Adrenal gland (tissue), 12 donors: ENCODE results near the gene WNT4. TPM values are rescaled to one million over a fixed set of nuclear protein-coding genes. Genes with fewer than 3 reads are reported as not detected.

Source experiments
- DNase-seq, 7 donors: peaks; one replicate each; pipeline ENCODE4 v3.0.0-alpha.2; 2019 to 2020
- H3K27ac ChIP-seq, 5 donors: fragments of 200-600 bp; sonication (generic) in 4 of 5; 1 replicate in 3 of 5; 2 replicates in 2 of 5; pipeline versions ENCODE4 v1.5.1 to v1.8.0; 2016 to 2020; ENCODE audit warnings: mild to moderate bottlenecking in 1 of 5
- H3K27me3 ChIP-seq: fragments of 200-600 bp; 2 replicates; pipeline ENCODE4 v1.8.0; 2021
- H3K36me3 ChIP-seq, 2 donors: fragments of 200-600 bp; replicated peaks in 1 of 2; 1 replicate in 1 of 2; 2 replicates in 1 of 2; pipeline versions ENCODE4 v1.5.1 to v1.8.0; 2018 to 2022
- H3K4me1 ChIP-seq, 2 donors: fragments of 200-600 bp; replicated peaks in 1 of 2; 1 replicate in 1 of 2; 2 replicates in 1 of 2; pipeline versions ENCODE4 v1.5.1 to v1.8.0; 2018 to 2021
- H3K4me3 ChIP-seq, 4 donors: fragments of 200-600 bp; sonication (generic) in 3 of 4; one replicate each; pipeline ENCODE4 v1.5.1; 2016 to 2018
- H3K9me3 ChIP-seq, 3 donors: fragments of 200-600 bp; sonication (generic) in 1 of 3; replicated peaks in 1 of 3; 1 replicate in 2 of 3; 2 replicates in 1 of 3; pipeline versions ENCODE4 v1.5.1 to v1.8.0; 2016 to 2021
- CTCF ChIP-seq, 6 experiments: fragments of 450-650 bp in 4 of 6; fragments of 200-600 bp in 2 of 6; sonication (generic) in 1 of 6; IDR thresholded peaks; 1 replicate in 5 of 6; 2 replicates in 1 of 6; pipeline versions ENCODE4 v1.5.1 to v1.8.0; 2016 to 2021; ENCODE audit warnings: antibody characterized with exemption in 6 of 6, mild to moderate bottlenecking in 2 of 6, moderate library complexity in 1 of 6
- POLR2A ChIP-seq, 2 donors: fragments of 450-650 bp; IDR thresholded peaks; one replicate each; pipeline ENCODE4 v1.6.1; 2017; ENCODE audit warnings: antibody characterized with exemption in 2 of 2, mild to moderate bottlenecking in 2 of 2, moderate library complexity in 1 of 2
- WGBS, 4 donors: extraction: QIAGEN DNeasy Blood & Tissue Kit in 2 of 4; methylation state at CpG; one replicate each; pipeline versions ENCODE4 v1.1.5 to v1.1.7; 2013 to 2017; 5-methylcytosine and 5-hydroxymethylcytosine counted together
- intact Hi-C, 2 donors: fragments of 100-400 bp; cut with DNase I; formaldehyde crosslinking; loops; one replicate each; pipeline versions ENCODE4 v1.14.1 to v1.15.0; 2022 to 2023
- polyA plus RNA-seq, 3 donors: library from polyadenylated mRNA; stranded (reverse); fragments of 200-250 nt in 2 of 3; fragments of 350-450 nt in 1 of 3; fragmentation: Illumina TruSeq in 1 of 3; extraction: RNeasy Lipid Tissue Mini Kit (QIAGEN cat#74804) in 1 of 3; gene quantifications; one replicate each; pipeline ENCODE4 v1.2.3, GENCODE V29; 2013 to 2014
- total RNA-seq, 9 donors: library from RNA; depleted of rRNA in 4 of 9; stranded (reverse); fragments of >200 nt in 4 of 9; fragments of 120-200 nt in 1 of 9; fragmentation: NEBNext Ultra II Directional in 1 of 9; extraction: Animal tissue kit (Norgen Biotek cat#: 25700) in 1 of 9; gene quantifications; one replicate each; pipeline versions ENCODE4 v1.1.0 to v1.2.4, GENCODE V29; 2013 to 2023
- donor health status: healthy with polysubstance abuse.
- donor health status: Bipolar disorder and iron deficiency.
- donor health status: DM: yes; HTN: yes; CAD: no.
- donor health status: DM: no; HTN: no; CAD: no.
- donor health status: DM: no; HTN: no; CAD: no.
- donor health status: DM: yes; HTN: yes; CAD: no.

The WNT4 gene
- total and polyA plus RNA-seq, 12 donors, result 2.3 to 39.6 (median 5.9) TPM

DNA sequence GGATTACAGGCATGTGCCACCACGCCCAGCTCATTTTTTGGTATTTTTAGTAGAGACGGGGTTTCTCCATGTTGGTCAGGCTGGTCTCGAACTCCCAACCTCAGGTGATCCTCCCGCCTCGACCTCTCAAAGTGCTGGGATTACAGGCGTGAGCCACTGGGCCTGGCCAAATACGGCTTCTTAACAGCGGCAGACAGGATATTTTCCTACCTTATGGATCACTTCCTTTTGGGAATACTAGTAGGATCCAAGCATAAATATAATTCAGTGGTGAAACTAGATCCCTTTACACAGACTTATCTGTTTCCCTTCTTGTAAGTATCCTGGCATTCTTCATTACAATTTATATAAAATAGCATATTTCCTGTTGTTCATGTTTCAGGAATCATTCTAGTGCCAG lies 40.9 kb downstream of the WNT4 start:
- DNase-seq, result no peak
- Histone ChIP-seq H3K9me3 (no peaks in the 10 kb centered on the region), H3K36me3 (peaks cover 0 to 23% of the 10 kb centered on the region in 2 donors), H3K27me3 (no peaks in the 10 kb centered on the region), H3K4me3 (no peak overlapping the region), H3K4me1 (peaks cover 0 to 5% of the 10 kb centered on the region in 2 donors), H3K27ac (no peak overlapping the region)
- no peak for TF ChIP-seq CTCF (IDR thresholded peaks at IDR 0.05)
- no peak for TF ChIP-seq POLR2A (IDR thresholded peaks at IDR 0.05)
- intact Hi-C loops, result loop anchor here in 1 of 2 donors (10.0 kb wide), 1 partner anchor 173 kb away; no protein-coding TSS in a partner anchor
- WGBS, 4 donors, result 86 to 94% (median 86%) methylated on average over 8 of the region's 8 CpGs

DNA sequence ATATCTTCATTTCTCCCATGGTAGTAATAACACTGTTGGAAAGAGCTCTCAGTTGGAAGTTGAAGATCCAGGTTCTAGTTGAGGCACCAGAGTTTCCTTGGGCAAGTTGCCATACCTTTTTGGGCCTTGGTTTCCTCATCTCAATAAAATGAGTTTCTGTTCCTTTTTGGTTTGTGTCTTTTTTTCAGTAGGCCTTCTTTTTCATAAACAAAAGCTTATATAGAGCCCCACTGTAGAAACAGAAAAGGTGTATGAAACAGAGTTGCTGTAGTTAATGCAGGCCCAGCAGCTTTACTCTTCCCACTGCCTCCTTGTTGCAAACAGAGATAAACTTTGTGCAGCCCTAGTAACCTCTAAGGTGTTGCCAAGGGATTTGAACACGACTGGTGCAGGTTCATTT lies 41.7 kb downstream of the WNT4 start:
- Histone ChIP-seq H3K27me3 (no peaks in the 10 kb centered on the region), H3K9me3 (no peaks in the 10 kb centered on the region), H3K36me3 (peaks cover 0 to 31% of the 10 kb centered on the region in 2 donors), H3K4me1 (peaks cover 0 to 5% of the 10 kb centered on the region in 2 donors), H3K4me3 (no peak overlapping the region), H3K27ac (no peak overlapping the region)
- TF ChIP-seq POLR2A (IDR thresholded peaks at IDR 0.05) (no peak), CTCF (IDR thresholded peaks at IDR 0.05) (no peak)
- intact Hi-C loops, result loop anchor here in 1 of 2 donors (10.0 kb wide), 1 partner anchor 174 kb away; no protein-coding TSS in a partner anchor
- no peak for DNase-seq
- 55 to 69% (median 65%) methylated on average over 1 of the region's 1 CpG for WGBS, 4 donors

- TF ChIP-seq CTCF (IDR thresholded peaks at IDR 0.05) (no peak), POLR2A (IDR thresholded peaks at IDR 0.05) (no peak)
- Histone ChIP-seq H3K4me1 (no peaks in the 10 kb centered on the region), H3K27me3 (no peaks in the 10 kb centered on the region), H3K4me3 (no peak overlapping the region), H3K9me3 (no peaks in the 10 kb centered on the region), H3K27ac (no peak overlapping the region), H3K36me3 (peaks cover 0 to 34% of the 10 kb centered on the region in 2 donors)
- intact Hi-C loops, result loop anchor here in 1 of 2 donors (10.0 kb wide), 1 partner anchor 175 kb away; no protein-coding TSS in a partner anchor
- WGBS, 4 donors, result 87 to 92% (median 90%) methylated on average over 3 of the region's 3 CpGs
- no peak for DNase-seq
Measured at GRCh38 chr1:22100168-22100567, 42.7 kb downstream of the WNT4 start.

GRCh38 chr1:22098752-22099151 lies 44.1 kb downstream of the WNT4 start:
- Histone ChIP-seq H3K4me3 (no peak overlapping the region), H3K36me3 (peaks cover 0 to 40% of the 10 kb centered on the region in 2 donors), H3K4me1 (no peaks in the 10 kb centered on the region), H3K27me3 (no peaks in the 10 kb centered on the region), H3K9me3 (no peaks in the 10 kb centered on the region), H3K27ac (no peak overlapping the region)
- 87 to 92% (median 88%) methylated on average over 10 of the region's 10 CpGs for WGBS, 4 donors
- intact Hi-C loops, result no loop called here
- no peak for TF ChIP-seq CTCF (IDR thresholded peaks at IDR 0.05)
- no peak for TF ChIP-seq POLR2A (IDR thresholded peaks at IDR 0.05)
- DNase-seq, result no peak
